Naive thymus-derived CD4-positive, alpha-beta T cell (primary cell): ENCODE measurements around the gene HRAS. TPM values are rescaled to one million over a fixed set of nuclear protein-coding genes. Genes with fewer than 3 reads are reported as not detected.

Source experiments
- ATAC-seq: fragments of 150-1000 bp; cut with Tn5 transposase; 2 replicates; pipeline ENCODE4 v1.10.0; 2021; ENCODE audit warnings: mild to moderate bottlenecking, moderate library complexity
- CTCF ChIA-PET: fragments of 350-600 bp; sonication (Branson Sonifier 250); formaldehyde crosslinking; loops from one replicate; lab custom pipeline; 2021; ENCODE audit warnings: antibody characterized with exemption; lab: Charles Lee
- POLR2A ChIA-PET: fragments of 350-600 bp; sonication (Branson Sonifier 250); formaldehyde crosslinking; loops from one replicate; lab custom pipeline; 2021; ENCODE audit warnings: antibody characterized with exemption, inconsistent platforms; lab: Charles Lee
- DNase-seq, 9 donors: peaks; one replicate each; pipeline versions ENCODE4 v3.0.0 to v3.0.0-alpha.2; 2020 to 2022; ENCODE audit warnings: mixed read lengths in 1 of 9
- H3K27ac ChIP-seq: one replicate; pipeline ENCODE4 v1.7.0; 2013; ENCODE audit warnings: mild to moderate bottlenecking, low read depth, low read length, moderate library complexity
- H3K27me3 ChIP-seq, 2 donors: one replicate each; pipeline ENCODE4 v1.7.0; 2013; ENCODE audit warnings: low read length in 2 of 2, mild to moderate bottlenecking in 2 of 2, moderate library complexity in 2 of 2; ENCODE audit not compliant: control insufficient read depth in 2 of 2, insufficient read depth in 2 of 2
- H3K36me3 ChIP-seq, 3 experiments: 1 replicate in 2 of 3; 2 replicates in 1 of 3; pipeline ENCODE4 v1.7.0; 2013; ENCODE audit warnings: low read length in 3 of 3, mild to moderate bottlenecking in 3 of 3, moderate library complexity in 1 of 3; ENCODE audit not compliant: insufficient read depth in 3 of 3, control insufficient read depth in 2 of 3
- H3K4me1 ChIP-seq, 2 donors: one replicate each; pipeline ENCODE4 v1.7.0; 2013; ENCODE audit warnings: low read length in 2 of 2, mild to moderate bottlenecking in 2 of 2, moderate library complexity in 1 of 2; ENCODE audit not compliant: control insufficient read depth in 2 of 2, insufficient read depth in 2 of 2
- H3K4me3 ChIP-seq: 2 replicates; pipeline ENCODE4 v1.7.0; 2013; ENCODE audit warnings: mild to moderate bottlenecking, low read length
- H3K9me3 ChIP-seq, 3 experiments: 1 replicate in 2 of 3; 2 replicates in 1 of 3; pipeline ENCODE4 v1.7.0; 2013; ENCODE audit warnings: low read length in 3 of 3; ENCODE audit not compliant: control insufficient read depth in 2 of 3
- H3K27ac Mint-ChIP-seq, 9 donors: one replicate each; pipeline ENCODE4 v1.8.0; 2020 to 2022; ENCODE audit warnings: mixed read lengths in 9 of 9, mild to moderate bottlenecking in 8 of 9, moderate library complexity in 5 of 9, inconsistent platforms in 2 of 9
- H3K27me3 Mint-ChIP-seq, 5 donors: one replicate each; pipeline ENCODE4 v1.8.0; 2021 to 2022; ENCODE audit warnings: mixed read lengths in 5 of 5, mild to moderate bottlenecking in 1 of 5
- H3K36me3 Mint-ChIP-seq, 5 donors: one replicate each; pipeline ENCODE4 v1.8.0; 2020 to 2022; ENCODE audit warnings: mixed read lengths in 5 of 5, mild to moderate bottlenecking in 3 of 5, inconsistent platforms in 1 of 5
- H3K4me1 Mint-ChIP-seq, 7 donors: one replicate each; pipeline ENCODE4 v1.8.0; 2020 to 2022; ENCODE audit warnings: mixed read lengths in 7 of 7, mild to moderate bottlenecking in 3 of 7, inconsistent platforms in 1 of 7
- H3K4me3 Mint-ChIP-seq, 10 donors: one replicate each; pipeline ENCODE4 v1.8.0; 2020 to 2022; ENCODE audit warnings: mild to moderate bottlenecking in 10 of 10, mixed read lengths in 10 of 10, moderate library complexity in 6 of 10, inconsistent platforms in 2 of 10
- H3K9me3 Mint-ChIP-seq, 11 donors: one replicate each; pipeline ENCODE4 v1.8.0; 2020 to 2022; ENCODE audit warnings: mixed read lengths in 11 of 11, mild to moderate bottlenecking in 4 of 11, inconsistent platforms in 1 of 11, moderate library complexity in 1 of 11
- intact Hi-C, 2 donors: fragments of 100-400 bp; cut with micrococcal nuclease; formaldehyde crosslinking; loops; one replicate each; pipeline ENCODE4 v1.15.1; 2023
- polyA plus RNA-seq, 2 donors: library from polyadenylated mRNA; unstranded; fragments of 300-500 nt; fragmentation: Illumina TruSeq; gene quantifications; one replicate each; pipeline ENCODE4 v1.2.3, GENCODE V29; 2021
- total RNA-seq, 6 experiments: library from RNA in 5 of 6; stranded (reverse) in 5 of 6; gene quantifications; 1 replicate in 5 of 6; 2 replicates in 1 of 6; pipeline ENCODE4 v1.2.3 and lab custom pipeline; 2021 to 2026

Gene HRAS
- total and polyA plus RNA-seq, 7 experiments from 2014 or later, result 12.6 to 52.0 (median 29.0) TPM

DNA sequence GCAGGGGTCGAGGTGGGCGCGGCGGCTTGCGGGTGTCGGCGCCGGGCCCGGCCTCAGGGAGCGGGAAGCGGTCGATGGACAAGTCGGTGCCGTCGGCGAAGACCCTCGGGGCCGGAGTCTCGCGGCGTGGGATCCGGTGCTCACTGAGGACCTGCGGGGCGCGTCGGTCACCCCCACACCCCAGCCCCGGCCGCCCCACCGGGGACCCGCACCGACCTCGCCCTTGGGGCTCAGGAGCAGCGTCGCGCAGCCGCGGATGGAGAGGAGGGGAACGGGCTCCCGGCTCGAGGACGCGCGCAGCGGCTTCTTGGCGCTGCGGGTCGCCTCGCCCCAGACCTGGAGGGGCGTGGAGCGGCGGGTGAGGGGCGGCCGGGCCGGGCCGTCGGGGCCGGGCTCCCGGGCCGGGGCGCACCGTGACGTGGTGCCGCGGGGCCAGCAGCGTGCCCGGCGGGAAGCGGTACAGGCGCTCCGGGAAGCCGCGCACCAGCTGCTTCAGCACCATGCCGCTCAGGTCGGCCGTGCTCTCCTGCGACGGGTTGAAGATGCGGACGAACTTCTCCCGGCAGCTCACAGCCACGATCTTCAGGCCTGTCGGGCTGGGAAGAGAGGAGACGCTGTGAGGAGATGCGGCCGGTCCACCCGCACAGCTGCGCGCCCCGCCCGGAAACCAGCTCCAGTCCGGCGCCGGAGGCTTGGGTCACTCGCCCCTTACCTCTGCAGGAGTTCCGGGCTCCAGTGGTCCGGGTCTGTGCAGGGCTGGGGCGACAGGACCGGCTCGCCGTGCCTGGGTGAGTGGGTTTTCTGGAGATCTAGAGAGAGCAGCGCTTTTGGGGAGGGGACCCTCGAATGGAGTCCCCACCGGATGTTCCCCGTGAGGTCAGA lies 20.6 kb upstream of the HRAS start:
- H3K27ac ChIP-seq, result no peak overlapping the region
- no peak overlapping the region for H3K27ac Mint-ChIP-seq
- POLR2A ChIA-PET, result interaction anchor here (0.6 to 9.5 kb wide), 8 partner anchors 13 to 208 kb away, joined by 3 to 68 read pairs (median 4); partner anchors contain the start of genes DEAF1, HRAS, LRRC56 and PHRF1

GRCh38 chr11:555227-555779 lies 19.9 kb upstream of the HRAS start:
- DNase-seq, result peak in 1 of 9 donors; percentile 43
- no peak overlapping the region for H3K27ac ChIP-seq
- ChIA-PET CTCF (interaction anchor here (0.9 to 5.6 kb wide), 8 partner anchors 10 to 186 kb away, joined by 3 to 41 read pairs (median 4); partner anchors contain the start of gene PHRF1), POLR2A (interaction anchor here (0.6 to 9.5 kb wide), 10 partner anchors 14 to 242 kb away, joined by 3 to 68 read pairs (median 4); partner anchors contain the start of genes DEAF1, HRAS, LRRC56 and PHRF1)
- no peaks in the 10 kb centered on the region for H3K36me3 ChIP-seq
- no peaks in the 10 kb centered on the region for H3K9me3 ChIP-seq
- Mint-ChIP-seq H3K27me3 (peaks cover 0 to 18% (median 0%) of the 10 kb centered on the region in 5 donors), H3K4me3 (peak overlapping the region in 6 of 10 donors; percentile 32 to 69 (median 56)), H3K36me3 (no peaks in the 10 kb centered on the region), H3K27ac (no peak overlapping the region), H3K4me1 (peaks cover 4 to 10% (median 9%) of the 10 kb centered on the region in 7 donors), H3K9me3 (no peaks in the 10 kb centered on the region)
- intact Hi-C loops, result loop anchor here (1.0 to 2.0 kb wide), 11 partner anchors 13 to 210 kb away; partner anchors contain the start of genes DEAF1 (in 1 of the 2), LRRC56 (in 1 of the 2) and TMEM80 (in 1 of the 2)
- H3K27me3 ChIP-seq, result no peaks in the 10 kb centered on the region
- H3K4me1 ChIP-seq, result peaks cover 12 to 20% of the 10 kb centered on the region in 2 donors
- peak overlapping the region; percentile 44 for H3K4me3 ChIP-seq
- ATAC-seq, result peak; percentile 4

More for the DNA sequence above, 20.6 kb upstream of the HRAS start:
- Mint-ChIP-seq H3K36me3 (no peaks in the 10 kb centered on the region), H3K4me3 (peak overlapping the region in 9 of 10 donors; percentile 32 to 71 (median 53)), H3K9me3 (no peaks in the 10 kb centered on the region), H3K4me1 (peaks cover 4 to 10% (median 9%) of the 10 kb centered on the region in 7 donors), H3K27me3 (peaks cover 0 to 18% (median 0%) of the 10 kb centered on the region in 5 donors)
- Histone ChIP-seq H3K27me3 (no peaks in the 10 kb centered on the region), H3K4me1 (peaks cover 12 to 20% of the 10 kb centered on the region in 2 donors), H3K36me3 (no peaks in the 10 kb centered on the region), H3K4me3 (peak overlapping the region; percentile 44), H3K9me3 (no peaks in the 10 kb centered on the region)
- DNase-seq (peak in 3 of 9 donors; percentile 33 to 37 (median 33)), ATAC-seq (no peak)
- CTCF ChIA-PET, result interaction anchor here (0.9 to 5.6 kb wide), 7 partner anchors 9 to 185 kb away, joined by 3 to 41 read pairs (median 5); no protein-coding TSS in a partner anchor
- intact Hi-C loops, result loop anchor here (1.0 to 2.0 kb wide), 11 partner anchors 12 to 209 kb away; partner anchors contain the start of genes DEAF1 (in 1 of the 2), LRRC56 (in 1 of the 2) and TMEM80 (in 1 of the 2)

DNA sequence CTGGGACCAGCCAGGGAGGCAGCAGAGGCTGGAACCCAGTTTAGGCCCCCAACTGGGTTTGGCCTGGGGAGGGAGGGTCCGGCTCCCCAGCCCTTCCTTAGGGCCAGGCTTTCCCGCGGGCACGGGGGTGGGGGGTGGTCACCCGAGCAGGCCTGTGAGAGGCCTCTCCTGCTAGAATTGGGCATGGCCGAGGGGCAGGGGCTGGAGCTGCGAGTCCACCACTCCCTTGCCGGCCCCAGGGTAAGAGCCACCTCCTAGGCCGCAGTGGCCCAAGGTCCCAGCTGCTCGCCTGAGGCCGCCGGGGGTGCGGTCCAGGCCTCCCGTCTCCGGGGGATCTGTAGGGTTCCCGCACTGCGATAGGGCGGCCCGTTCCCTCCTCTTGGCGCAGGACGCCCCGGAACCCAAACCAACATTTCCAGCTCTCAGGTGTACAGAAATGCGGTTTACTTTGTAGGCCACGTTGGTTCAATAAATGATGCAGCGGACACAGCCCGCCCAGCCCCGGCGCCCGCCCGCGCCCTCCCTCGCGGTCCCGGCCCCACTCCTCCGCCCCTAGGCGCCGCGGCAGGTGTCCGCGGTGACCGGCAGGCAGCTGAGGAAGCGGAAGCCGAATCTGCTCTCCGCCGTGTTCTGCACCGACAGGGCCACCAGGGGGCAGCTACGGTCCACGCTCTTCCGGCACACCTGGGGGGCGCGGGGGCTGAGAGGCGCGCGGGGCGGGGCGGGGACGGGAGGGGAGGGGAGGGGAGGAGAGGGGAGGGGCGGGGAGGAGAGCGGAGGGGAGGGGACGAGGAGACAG lies 19.3 kb upstream of the HRAS start:
- Mint-ChIP-seq H3K4me1 (peaks cover 0 to 5% (median 3%) of the 10 kb centered on the region in 7 donors), H3K36me3 (no peaks in the 10 kb centered on the region), H3K27ac (no peak overlapping the region), H3K9me3 (no peaks in the 10 kb centered on the region), H3K4me3 (peak overlapping the region in 7 of 10 donors; percentile 36 to 69 (median 57)), H3K27me3 (peaks cover 0 to 18% (median 0%) of the 10 kb centered on the region in 5 donors)
- Histone ChIP-seq H3K9me3 (no peaks in the 10 kb centered on the region), H3K36me3 (no peaks in the 10 kb centered on the region), H3K27me3 (no peaks in the 10 kb centered on the region), H3K27ac (peak overlapping the region; percentile 44), H3K4me3 (peak overlapping the region; percentile 46), H3K4me1 (peaks cover 7 to 13% of the 10 kb centered on the region in 2 donors)
- intact Hi-C loops, result loop anchor here (1.0 to 2.0 kb wide), 11 partner anchors 14 to 211 kb away; partner anchors contain the start of genes DEAF1 (in 1 of the 2), LRRC56 (in 1 of the 2) and TMEM80 (in 1 of the 2)
- POLR2A ChIA-PET, result interaction anchor here (1.0 to 9.5 kb wide), 7 partner anchors 15 to 242 kb away, joined by 3 to 68 read pairs (median 5); partner anchors contain the start of genes HRAS, LRRC56 and PHRF1
- peak; percentile 89 for ATAC-seq
- CTCF ChIA-PET, result interaction anchor here (0.6 to 5.6 kb wide), 9 partner anchors 12 to 196 kb away, joined by 3 to 41 read pairs (median 4); partner anchors contain the start of gene PHRF1
- peak; percentile 60 to 80 (median 72) for DNase-seq

GRCh38 chr11:553988-554340 lies 18.6 kb upstream of the HRAS start:
- no peak overlapping the region for H3K4me3 ChIP-seq
- intact Hi-C loops, result loop anchor here in 1 of 2 donors (2.0 kb wide), 2 partner anchors 63 to 169 kb away; no protein-coding TSS in a partner anchor

GRCh38 chr11:553083-553987 lies 18.0 kb upstream of the HRAS start:
- peaks cover 0 to 5% (median 3%) of the 10 kb centered on the region in 7 donors for H3K4me1 Mint-ChIP-seq
- CTCF ChIA-PET, result interaction anchor here (2.2 to 5.6 kb wide), 3 partner anchors 22 to 174 kb away, joined by 8 to 41 read pairs (median 28); partner anchors contain the start of gene PHRF1

More at GRCh38 chr11:553988-554340, 18.6 kb upstream of the HRAS start:
- DNase-seq (no peak), ATAC-seq (no peak)
- Histone ChIP-seq H3K27me3 (no peaks in the 10 kb centered on the region), H3K9me3 (no peaks in the 10 kb centered on the region), H3K36me3 (no peaks in the 10 kb centered on the region), H3K27ac (no peak overlapping the region), H3K4me1 (peaks cover 7 to 13% of the 10 kb centered on the region in 2 donors)
- H3K9me3 Mint-ChIP-seq, result no peaks in the 10 kb centered on the region
- ChIA-PET CTCF (interaction anchor here (1.1 to 5.6 kb wide), 5 partner anchors 12 to 173 kb away, joined by 3 to 41 read pairs (median 8); partner anchors contain the start of gene PHRF1), POLR2A (interaction anchor here (0.9 to 9.5 kb wide), 8 partner anchors 15 to 170 kb away, joined by 3 to 68 read pairs (median 5); partner anchors contain the start of genes HRAS, LRRC56 and PHRF1)
- peak overlapping the region in 1 of 10 donors; percentile 69 for H3K4me3 Mint-ChIP-seq
- peaks cover 0 to 5% (median 3%) of the 10 kb centered on the region in 7 donors for H3K4me1 Mint-ChIP-seq
- no peak overlapping the region for H3K27ac Mint-ChIP-seq
- H3K36me3 Mint-ChIP-seq, result no peaks in the 10 kb centered on the region
- peaks cover 0 to 18% (median 0%) of the 10 kb centered on the region in 5 donors for H3K27me3 Mint-ChIP-seq

More at GRCh38 chr11:553083-553987, 18.0 kb upstream of the HRAS start:
- no peak for DNase-seq
- no peaks in the 10 kb centered on the region for H3K9me3 ChIP-seq
- H3K4me1 ChIP-seq, result peaks cover 7 to 13% of the 10 kb centered on the region in 2 donors
- peaks cover 0 to 18% (median 0%) of the 10 kb centered on the region in 5 donors for H3K27me3 Mint-ChIP-seq
- H3K27ac Mint-ChIP-seq, result peak overlapping the region in 1 of 9 donors; percentile 4
- no peak for ATAC-seq
- no peaks in the 10 kb centered on the region for H3K9me3 Mint-ChIP-seq
- H3K4me3 Mint-ChIP-seq, result peak overlapping the region in 4 of 10 donors; percentile 38 to 69 (median 46)
- no peaks in the 10 kb centered on the region for H3K27me3 ChIP-seq
- no peak overlapping the region for H3K4me3 ChIP-seq
- no peaks in the 10 kb centered on the region for H3K36me3 Mint-ChIP-seq
- intact Hi-C loops, result no loop called here
- no peaks in the 10 kb centered on the region for H3K36me3 ChIP-seq
- H3K27ac ChIP-seq, result no peak overlapping the region
- POLR2A ChIA-PET, result interaction anchor here (0.9 to 9.5 kb wide), 6 partner anchors 17 to 171 kb away, joined by 3 to 68 read pairs (median 5); partner anchors contain the start of genes DEAF1, HRAS, LRRC56 and PHRF1
